Esophagus muscularis mucosa (tissue), 4 donors: Measurements from ENCODE around the gene USP22. TPM values are rescaled to one million over a fixed set of nuclear protein-coding genes. Genes with fewer than 3 reads are reported as not detected.

Experiments used
- DNase-seq: peaks from one replicate; pipeline ENCODE4 v3.0.0-alpha.2; 2017; ENCODE audit errors: extremely low spot score
- H3K27ac ChIP-seq, 4 donors: fragments of 200-600 bp; sonication (generic); replicated peaks in 1 of 4; 1 replicate in 3 of 4; 2 replicates in 1 of 4; pipeline ENCODE4 v1.5.1; 2016 to 2019; ENCODE audit warnings: mild to moderate bottlenecking in 1 of 4
- H3K27me3 ChIP-seq, 4 donors: fragments of 200-600 bp; sonication (generic); one replicate each; pipeline versions ENCODE4 v1.5.1 to v1.6.0; 2016 to 2019
- H3K36me3 ChIP-seq, 4 donors: fragments of 200-600 bp; sonication (generic); one replicate each; pipeline ENCODE4 v1.5.1; 2016 to 2019
- H3K4me1 ChIP-seq, 4 donors: fragments of 200-600 bp; sonication (generic); one replicate each; pipeline ENCODE4 v1.5.1; 2016 to 2019
- H3K4me3 ChIP-seq, 4 donors: fragments of 200-600 bp; sonication (generic); 1 replicate in 2 of 4; 2 replicates in 2 of 4; pipeline ENCODE4 v1.5.1; 2016 to 2019; ENCODE audit warnings: mild to moderate bottlenecking in 4 of 4, moderate library complexity in 1 of 4
- H3K9me3 ChIP-seq, 4 donors: fragments of 200-600 bp; sonication (generic); 1 replicate in 3 of 4; 2 replicates in 1 of 4; pipeline ENCODE4 v1.5.1; 2016 to 2019
- EP300 ChIP-seq: sonication (generic); formaldehyde crosslinking; IDR thresholded peaks from one replicate; pipeline ENCODE4 v1.6.1; 2017; ENCODE audit warnings: antibody characterized with exemption
- POLR2A ChIP-seq: fragments of 450-650 bp; IDR thresholded peaks from one replicate; pipeline ENCODE4 v1.6.1; 2017; ENCODE audit warnings: antibody characterized with exemption, moderate library complexity, mild to moderate bottlenecking, low read depth
- POLR2AphosphoS5 ChIP-seq, 2 donors: sonication (generic); formaldehyde crosslinking; IDR thresholded peaks; one replicate each; pipeline ENCODE4 v1.6.1; 2017; ENCODE audit warnings: antibody characterized with exemption in 2 of 2
- WGBS: methylation state at CpG from one replicate; pipeline ENCODE4 v1.1.5; 2018; 5-methylcytosine and 5-hydroxymethylcytosine counted together
- intact Hi-C: fragments of 100-400 bp; cut with DNase I; formaldehyde crosslinking; loops from one replicate; pipeline ENCODE4 v1.15.1; 2023
- total RNA-seq, 4 donors: library from RNA; depleted of rRNA; stranded (reverse); fragments of >200 nt; gene quantifications; one replicate each; pipeline versions ENCODE4 v1.1.0 to v1.2.1, GENCODE V29; 2016
- TF ChIP-seq, protein P1 (sequence below), 3 experiments: fragments of 200-600 bp in 2 of 3; fragments of 450-650 bp in 1 of 3; sonication (generic) in 2 of 3; IDR thresholded peaks; one replicate each; pipeline ENCODE4 v1.5.1; 2017 to 2019; ENCODE audit warnings: antibody characterized with exemption in 3 of 3, mild to moderate bottlenecking in 2 of 3, moderate library complexity in 1 of 3

Gene USP22
- total RNA-seq, 4 donors from 2014 or later, result 78.5 to 135 (median 112) TPM

DNA sequence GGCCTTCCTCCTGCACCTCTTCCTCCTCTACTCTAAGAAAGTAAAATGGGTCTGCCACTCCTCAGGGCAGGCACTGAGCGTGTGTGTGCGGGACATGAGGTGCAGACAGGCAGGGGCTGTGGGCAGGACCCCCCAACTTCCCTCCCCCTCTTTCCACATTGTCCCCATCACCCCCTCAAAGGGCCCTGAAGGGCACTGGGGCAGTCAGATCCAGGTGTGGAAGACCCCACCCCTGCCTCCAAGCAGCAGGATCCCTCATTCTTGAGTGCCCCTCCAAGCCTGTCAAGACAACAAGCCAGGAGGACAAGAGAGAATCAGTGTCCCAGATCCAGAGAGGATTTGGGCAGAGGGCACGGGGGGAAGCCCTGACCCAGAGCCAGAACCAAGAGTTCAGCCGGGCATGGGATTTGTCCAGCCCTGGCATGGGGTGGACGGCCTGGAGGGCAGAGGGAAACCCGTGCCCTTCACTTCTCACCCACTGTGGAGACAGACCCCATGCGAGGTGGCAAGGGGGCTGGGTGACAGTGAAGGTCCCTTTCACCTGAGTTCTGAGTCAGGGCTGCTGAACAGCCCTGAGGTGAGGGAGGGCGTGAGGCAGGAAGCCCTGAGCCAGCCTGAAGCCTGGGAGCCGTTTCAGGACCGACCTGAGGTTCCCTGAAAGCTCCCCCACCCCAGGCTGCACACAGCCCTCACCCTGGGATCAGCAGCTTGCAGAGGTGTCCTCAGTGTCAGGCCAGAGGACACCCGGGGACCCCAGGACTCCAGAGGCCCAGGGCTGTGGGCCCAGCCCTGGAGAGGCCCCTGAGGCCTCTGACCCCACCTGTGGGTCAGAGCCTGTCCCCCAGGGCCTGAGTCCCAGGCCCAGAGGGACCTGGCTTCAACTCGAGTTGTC, 45.8 kb downstream of the USP22 start:
- Histone ChIP-seq H3K9me3 (no peaks in the 10 kb centered on the region), H3K4me1 (peaks cover 50 to 69% (median 60%) of the 10 kb centered on the region in 4 donors), H3K4me3 (no peak overlapping the region), H3K27me3 (no peaks in the 10 kb centered on the region), H3K36me3 (peaks cover 1 to 25% (median 18%) of the 10 kb centered on the region in 4 donors), H3K27ac (peak overlapping the region in 1 of 4 donors; percentile 62)
- DNase-seq, result no peak
- no peak for TF ChIP-seq EP300
- TF ChIP-seq, protein P1, sequence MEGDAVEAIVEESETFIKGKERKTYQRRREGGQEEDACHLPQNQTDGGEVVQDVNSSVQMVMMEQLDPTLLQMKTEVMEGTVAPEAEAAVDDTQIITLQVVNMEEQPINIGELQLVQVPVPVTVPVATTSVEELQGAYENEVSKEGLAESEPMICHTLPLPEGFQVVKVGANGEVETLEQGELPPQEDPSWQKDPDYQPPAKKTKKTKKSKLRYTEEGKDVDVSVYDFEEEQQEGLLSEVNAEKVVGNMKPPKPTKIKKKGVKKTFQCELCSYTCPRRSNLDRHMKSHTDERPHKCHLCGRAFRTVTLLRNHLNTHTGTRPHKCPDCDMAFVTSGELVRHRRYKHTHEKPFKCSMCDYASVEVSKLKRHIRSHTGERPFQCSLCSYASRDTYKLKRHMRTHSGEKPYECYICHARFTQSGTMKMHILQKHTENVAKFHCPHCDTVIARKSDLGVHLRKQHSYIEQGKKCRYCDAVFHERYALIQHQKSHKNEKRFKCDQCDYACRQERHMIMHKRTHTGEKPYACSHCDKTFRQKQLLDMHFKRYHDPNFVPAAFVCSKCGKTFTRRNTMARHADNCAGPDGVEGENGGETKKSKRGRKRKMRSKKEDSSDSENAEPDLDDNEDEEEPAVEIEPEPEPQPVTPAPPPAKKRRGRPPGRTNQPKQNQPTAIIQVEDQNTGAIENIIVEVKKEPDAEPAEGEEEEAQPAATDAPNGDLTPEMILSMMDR (IDR thresholded peaks at IDR 0.05), result no peak
- TF ChIP-seq POLR2A, result no peak
- TF ChIP-seq POLR2AphosphoS5 (IDR thresholded peaks at IDR 0.05), result no peak
- intact Hi-C loops, result loop anchor here (10.0 kb wide), 2 partner anchors 62 to 772 kb away; no protein-coding TSS in a partner anchor
- WGBS, result 83% methylated on average over 7 of the region's 12 CpGs

DNA sequence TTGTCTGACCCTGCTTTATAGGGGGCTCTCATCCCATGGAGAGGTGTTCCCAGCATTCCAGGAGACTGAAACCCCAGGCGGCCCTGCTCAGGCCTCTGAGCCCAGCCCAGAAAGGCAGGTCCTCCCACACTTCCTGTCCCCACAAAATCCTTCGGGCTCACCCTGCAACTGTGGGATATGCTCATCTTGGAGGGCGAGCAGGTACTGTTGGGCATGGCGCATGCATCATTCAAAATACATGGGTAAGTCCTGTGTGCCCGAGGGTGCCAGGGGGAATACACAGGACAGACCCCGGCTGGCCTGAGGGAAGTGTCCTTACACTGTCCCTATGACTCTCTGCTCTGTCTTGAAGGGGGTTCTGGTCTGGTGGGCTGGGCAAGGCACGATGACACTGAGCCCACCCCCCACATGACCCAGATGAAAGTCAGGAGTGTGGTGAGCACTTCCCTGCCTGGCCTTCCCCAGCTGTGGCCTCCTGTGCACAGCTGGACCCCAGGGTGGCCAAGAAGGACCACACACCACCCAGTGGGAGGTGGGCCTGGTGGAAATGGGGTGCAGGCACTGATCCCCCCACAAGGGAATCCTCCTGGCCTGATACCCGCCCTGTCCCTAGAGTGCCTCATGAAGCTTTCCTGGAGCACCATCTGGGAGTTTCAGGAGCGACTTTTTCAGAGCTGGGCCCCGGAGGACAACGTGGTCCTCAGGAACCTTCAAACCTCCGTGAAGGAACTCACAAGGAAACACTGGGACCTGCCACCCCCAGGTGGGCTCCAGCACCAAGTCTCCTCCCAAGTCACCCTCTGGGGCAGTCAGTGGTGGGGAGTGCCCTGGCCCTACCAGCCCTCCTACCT, 46.7 kb downstream of the USP22 start:
- Histone ChIP-seq H3K4me1 (peaks cover 41 to 60% (median 52%) of the 10 kb centered on the region in 4 donors), H3K4me3 (no peak overlapping the region), H3K36me3 (peaks cover 0 to 18% (median 13%) of the 10 kb centered on the region in 4 donors), H3K27me3 (no peaks in the 10 kb centered on the region), H3K9me3 (no peaks in the 10 kb centered on the region), H3K27ac (peak overlapping the region in 1 of 4 donors; percentile 33)
- TF ChIP-seq, protein P1 (IDR thresholded peaks at IDR 0.05), result no peak
- TF ChIP-seq POLR2AphosphoS5 (IDR thresholded peaks at IDR 0.05) (no peak), POLR2A (no peak), EP300 (no peak)
- intact Hi-C loops, result loop anchor here (10.0 kb wide), 2 partner anchors 61 to 771 kb away; no protein-coding TSS in a partner anchor
- 86% methylated on average over 5 of the region's 12 CpGs for WGBS
- DNase-seq, result no peak

DNA sequence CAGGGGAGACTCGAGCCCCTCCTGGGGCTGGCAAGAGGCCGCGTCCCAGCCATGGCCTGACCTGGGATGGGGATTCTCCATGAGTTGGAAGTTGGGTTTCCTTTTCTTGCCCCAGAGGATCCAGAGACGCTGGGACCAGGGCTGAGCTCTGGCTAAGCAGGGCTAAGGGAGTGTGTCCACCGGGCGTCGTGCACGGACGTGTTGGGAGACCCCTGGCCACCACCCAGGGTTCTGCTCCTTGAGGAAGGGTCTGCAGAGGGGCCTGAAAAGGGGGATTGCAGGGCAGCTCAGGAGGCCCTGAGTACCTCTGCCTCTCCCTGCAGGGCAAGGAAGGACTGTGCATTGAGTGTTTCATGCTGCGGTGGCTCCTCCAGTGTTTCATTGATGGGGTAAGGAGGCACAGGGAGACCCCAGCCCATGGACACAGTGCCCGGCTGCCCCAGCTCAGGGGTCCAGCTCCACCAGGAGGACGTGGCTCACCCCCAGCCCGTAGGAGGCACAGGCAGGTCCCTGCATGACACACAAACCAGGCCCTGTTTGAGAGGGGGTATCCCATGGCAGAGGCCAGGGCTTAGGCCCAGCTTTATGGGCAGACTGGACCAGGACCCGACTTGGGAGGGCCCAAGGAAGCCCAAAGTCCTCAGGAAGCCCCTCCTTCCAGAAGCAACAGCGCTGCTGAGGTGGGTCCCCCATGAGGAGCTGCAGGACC, 47.5 kb downstream of the USP22 start:
- H3K27me3 ChIP-seq, result no peaks in the 10 kb centered on the region
- no peak overlapping the region for H3K4me3 ChIP-seq
- DNase-seq, result no peak
- intact Hi-C loops, result loop anchor here (10.0 kb wide), 2 partner anchors 61 to 771 kb away; no protein-coding TSS in a partner anchor
- H3K27ac ChIP-seq, result no peak overlapping the region
- WGBS, result 95% methylated on average over 11 of the region's 15 CpGs
- peaks cover 33 to 55% (median 45%) of the 10 kb centered on the region in 4 donors for H3K4me1 ChIP-seq
- H3K36me3 ChIP-seq, result peaks cover 0 to 15% (median 8%) of the 10 kb centered on the region in 4 donors
- TF ChIP-seq POLR2A (no peak), EP300 (no peak), POLR2AphosphoS5 (IDR thresholded peaks at IDR 0.05) (no peak)
- TF ChIP-seq, protein P1 (IDR thresholded peaks at IDR 0.05), result no peak
- no peaks in the 10 kb centered on the region for H3K9me3 ChIP-seq

- H3K36me3 ChIP-seq, result peaks cover 0 to 9% (median 3%) of the 10 kb centered on the region in 4 donors
- no peak overlapping the region for H3K27ac ChIP-seq
- no peaks in the 10 kb centered on the region for H3K9me3 ChIP-seq
- intact Hi-C loops, result loop anchor here (5.0 to 10.0 kb wide), 3 partner anchors 60 to 770 kb away; no protein-coding TSS in a partner anchor
- H3K4me3 ChIP-seq, result no peak overlapping the region
- no peak for DNase-seq
- TF ChIP-seq, protein P1 (IDR thresholded peaks at IDR 0.05), result no peak
- TF ChIP-seq EP300 (no peak), POLR2AphosphoS5 (IDR thresholded peaks at IDR 0.05) (no peak), POLR2A (no peak)
- 92% methylated on average over 6 of the region's 6 CpGs for WGBS
- H3K27me3 ChIP-seq, result no peaks in the 10 kb centered on the region
- peaks cover 30 to 54% (median 41%) of the 10 kb centered on the region in 4 donors for H3K4me1 ChIP-seq
Measured at GRCh38 chr17:20994779-20995149, 48.0 kb downstream of the USP22 start.
